ENCODE data around the gene PDE1C.

The PDE1C gene

GRCh38 chr7:31910191-31910590, 160.0 kb downstream of the PDE1C start:
- no peak overlapping the region for H3K4me3 ChIP-seq (ENCODE audit: low read depth, low read length)
- H3K9me3 ChIP-seq (ENCODE audit: control insufficient read depth, insufficient read depth, low read length) = no peaks in the 10 kb centered on the region
- no peaks in the 10 kb centered on the region for H3K36me3 ChIP-seq (ENCODE audit: control insufficient read depth, insufficient read depth, low read length)
- no peaks in the 10 kb centered on the region for H3K4me1 ChIP-seq (ENCODE audit: control insufficient read depth, insufficient read depth, low read length)
- no peak overlapping the region for H3K9ac ChIP-seq (ENCODE audit: low read depth, low read length)
- no peaks in the 10 kb centered on the region for H3K27me3 ChIP-seq (ENCODE audit: control insufficient read depth, insufficient read depth, low read length)

GRCh38 chr7:31906479-31907171, 163.6 kb downstream of the PDE1C start:
- H3K9ac ChIP-seq (ENCODE audit: low read depth, low read length) = no peak overlapping the region
- H3K4me1 ChIP-seq (ENCODE audit: control insufficient read depth, insufficient read depth, low read length) = no peaks in the 10 kb centered on the region
- H3K36me3 ChIP-seq (ENCODE audit: control insufficient read depth, insufficient read depth, low read length) = no peaks in the 10 kb centered on the region
- H3K27me3 ChIP-seq (ENCODE audit: control insufficient read depth, insufficient read depth, low read length) = no peaks in the 10 kb centered on the region
- no peak overlapping the region for H3K4me3 ChIP-seq (ENCODE audit: low read depth, low read length)
- H3K9me3 ChIP-seq (ENCODE audit: control insufficient read depth, insufficient read depth, low read length) = no peaks in the 10 kb centered on the region

GRCh38 chr7:31903962-31904361, 166.2 kb downstream of the PDE1C start:
- Histone ChIP-seq H3K4me1 (ENCODE audit: control insufficient read depth, insufficient read depth, low read length) (no peaks in the 10 kb centered on the region), H3K9me3 (ENCODE audit: control insufficient read depth, insufficient read depth, low read length) (no peaks in the 10 kb centered on the region), H3K4me3 (ENCODE audit: low read depth, low read length) (no peak overlapping the region), H3K36me3 (ENCODE audit: control insufficient read depth, insufficient read depth, low read length) (no peaks in the 10 kb centered on the region), H3K27me3 (ENCODE audit: control insufficient read depth, insufficient read depth, low read length) (no peaks in the 10 kb centered on the region), H3K9ac (ENCODE audit: low read depth, low read length) (no peak overlapping the region)

GRCh38 chr7:31899356-31899927, 170.8 kb downstream of the PDE1C start:
- Histone ChIP-seq H3K9me3 (ENCODE audit: control insufficient read depth, insufficient read depth, low read length) (no peaks in the 10 kb centered on the region), H3K27me3 (ENCODE audit: control insufficient read depth, insufficient read depth, low read length) (no peaks in the 10 kb centered on the region), H3K4me3 (ENCODE audit: low read depth, low read length) (no peak overlapping the region), H3K36me3 (ENCODE audit: control insufficient read depth, insufficient read depth, low read length) (no peaks in the 10 kb centered on the region), H3K4me1 (ENCODE audit: control insufficient read depth, insufficient read depth, low read length) (no peaks in the 10 kb centered on the region), H3K9ac (ENCODE audit: low read depth, low read length) (no peak overlapping the region)

- Histone ChIP-seq H3K4me3 (ENCODE audit: low read depth, low read length) (no peak overlapping the region), H3K27me3 (ENCODE audit: control insufficient read depth, insufficient read depth, low read length) (no peaks in the 10 kb centered on the region), H3K36me3 (ENCODE audit: control insufficient read depth, insufficient read depth, low read length) (no peaks in the 10 kb centered on the region), H3K9me3 (ENCODE audit: control insufficient read depth, insufficient read depth, low read length) (no peaks in the 10 kb centered on the region), H3K9ac (ENCODE audit: low read depth, low read length) (no peak overlapping the region), H3K4me1 (ENCODE audit: control insufficient read depth, insufficient read depth, low read length) (no peaks in the 10 kb centered on the region)
Observed at GRCh38 chr7:31896925-31897324, 173.3 kb downstream of the PDE1C start.

GRCh38 chr7:31894308-31894707, 175.9 kb downstream of the PDE1C start:
- no peak overlapping the region for H3K9ac ChIP-seq (ENCODE audit: low read depth, low read length)
- H3K9me3 ChIP-seq (ENCODE audit: control insufficient read depth, insufficient read depth, low read length) = no peaks in the 10 kb centered on the region
- no peaks in the 10 kb centered on the region for H3K36me3 ChIP-seq (ENCODE audit: control insufficient read depth, insufficient read depth, low read length)
- no peaks in the 10 kb centered on the region for H3K27me3 ChIP-seq (ENCODE audit: control insufficient read depth, insufficient read depth, low read length)
- H3K4me1 ChIP-seq (ENCODE audit: control insufficient read depth, insufficient read depth, low read length) = no peaks in the 10 kb centered on the region
- no peak overlapping the region for H3K4me3 ChIP-seq (ENCODE audit: low read depth, low read length)

- no peaks in the 10 kb centered on the region for H3K4me1 ChIP-seq (ENCODE audit: control insufficient read depth, insufficient read depth, low read length)
- no peaks in the 10 kb centered on the region for H3K9me3 ChIP-seq (ENCODE audit: control insufficient read depth, insufficient read depth, low read length)
- no peaks in the 10 kb centered on the region for H3K36me3 ChIP-seq (ENCODE audit: control insufficient read depth, insufficient read depth, low read length)
Observed at GRCh38 chr7:31893365-31893764, 176.8 kb downstream of the PDE1C start.

GRCh38 chr7:31892099-31892829, 177.9 kb downstream of the PDE1C start:
- no peak overlapping the region for H3K4me3 ChIP-seq (ENCODE audit: low read depth, low read length)
- no peaks in the 10 kb centered on the region for H3K36me3 ChIP-seq (ENCODE audit: control insufficient read depth, insufficient read depth, low read length)
- no peaks in the 10 kb centered on the region for H3K27me3 ChIP-seq (ENCODE audit: control insufficient read depth, insufficient read depth, low read length)
- no peaks in the 10 kb centered on the region for H3K4me1 ChIP-seq (ENCODE audit: control insufficient read depth, insufficient read depth, low read length)
- no peaks in the 10 kb centered on the region for H3K9me3 ChIP-seq (ENCODE audit: control insufficient read depth, insufficient read depth, low read length)
- no peak overlapping the region for H3K9ac ChIP-seq (ENCODE audit: low read depth, low read length)

More at GRCh38 chr7:31893365-31893764, 176.8 kb downstream of the PDE1C start:
- H3K4me3 ChIP-seq (ENCODE audit: low read depth, low read length) = no peak overlapping the region
- no peak overlapping the region for H3K9ac ChIP-seq (ENCODE audit: low read depth, low read length)
- H3K27me3 ChIP-seq (ENCODE audit: control insufficient read depth, insufficient read depth, low read length) = no peaks in the 10 kb centered on the region

GRCh38 chr7:31890766-31891165, 179.4 kb downstream of the PDE1C start:
- H3K27me3 ChIP-seq (ENCODE audit: control insufficient read depth, insufficient read depth, low read length) = no peaks in the 10 kb centered on the region
- no peak overlapping the region for H3K4me3 ChIP-seq (ENCODE audit: low read depth, low read length)
- H3K4me1 ChIP-seq (ENCODE audit: control insufficient read depth, insufficient read depth, low read length) = no peaks in the 10 kb centered on the region
- no peaks in the 10 kb centered on the region for H3K9me3 ChIP-seq (ENCODE audit: control insufficient read depth, insufficient read depth, low read length)
- no peak overlapping the region for H3K9ac ChIP-seq (ENCODE audit: low read depth, low read length)
- H3K36me3 ChIP-seq (ENCODE audit: control insufficient read depth, insufficient read depth, low read length) = no peaks in the 10 kb centered on the region

GRCh38 chr7:31890198-31890597, 180.0 kb downstream of the PDE1C start:
- Histone ChIP-seq H3K9me3 (ENCODE audit: control insufficient read depth, insufficient read depth, low read length) (no peaks in the 10 kb centered on the region), H3K4me1 (ENCODE audit: control insufficient read depth, insufficient read depth, low read length) (no peaks in the 10 kb centered on the region), H3K9ac (ENCODE audit: low read depth, low read length) (no peak overlapping the region), H3K36me3 (ENCODE audit: control insufficient read depth, insufficient read depth, low read length) (no peaks in the 10 kb centered on the region), H3K4me3 (ENCODE audit: low read depth, low read length) (no peak overlapping the region), H3K27me3 (ENCODE audit: control insufficient read depth, insufficient read depth, low read length) (no peaks in the 10 kb centered on the region)

GRCh38 chr7:31887006-31887405, 183.2 kb downstream of the PDE1C start:
- Histone ChIP-seq H3K9me3 (ENCODE audit: control insufficient read depth, insufficient read depth, low read length) (no peaks in the 10 kb centered on the region), H3K4me3 (ENCODE audit: low read depth, low read length) (no peak overlapping the region), H3K4me1 (ENCODE audit: control insufficient read depth, insufficient read depth, low read length) (no peaks in the 10 kb centered on the region), H3K36me3 (ENCODE audit: control insufficient read depth, insufficient read depth, low read length) (no peaks in the 10 kb centered on the region), H3K27me3 (ENCODE audit: control insufficient read depth, insufficient read depth, low read length) (no peaks in the 10 kb centered on the region), H3K9ac (ENCODE audit: low read depth, low read length) (no peak overlapping the region)

- Histone ChIP-seq H3K27me3 (ENCODE audit: control insufficient read depth, insufficient read depth, low read length) (no peaks in the 10 kb centered on the region), H3K4me3 (ENCODE audit: low read depth, low read length) (no peak overlapping the region), H3K9me3 (ENCODE audit: control insufficient read depth, insufficient read depth, low read length) (no peaks in the 10 kb centered on the region), H3K36me3 (ENCODE audit: control insufficient read depth, insufficient read depth, low read length) (no peaks in the 10 kb centered on the region), H3K9ac (ENCODE audit: low read depth, low read length) (no peak overlapping the region), H3K4me1 (ENCODE audit: control insufficient read depth, insufficient read depth, low read length) (no peaks in the 10 kb centered on the region)
Observed at GRCh38 chr7:31885171-31885570, 185.0 kb downstream of the PDE1C start.

All from iPS-15b (cell line).